Measurements from ENCODE around the gene TACSTD2. TPM values are rescaled to one million over a fixed set of nuclear protein-coding genes. Genes with fewer than 3 reads are reported as not detected.

Gene TACSTD2
- total RNA-seq, 1 experiment from 2014 or later: 1.2 TPM

DNA sequence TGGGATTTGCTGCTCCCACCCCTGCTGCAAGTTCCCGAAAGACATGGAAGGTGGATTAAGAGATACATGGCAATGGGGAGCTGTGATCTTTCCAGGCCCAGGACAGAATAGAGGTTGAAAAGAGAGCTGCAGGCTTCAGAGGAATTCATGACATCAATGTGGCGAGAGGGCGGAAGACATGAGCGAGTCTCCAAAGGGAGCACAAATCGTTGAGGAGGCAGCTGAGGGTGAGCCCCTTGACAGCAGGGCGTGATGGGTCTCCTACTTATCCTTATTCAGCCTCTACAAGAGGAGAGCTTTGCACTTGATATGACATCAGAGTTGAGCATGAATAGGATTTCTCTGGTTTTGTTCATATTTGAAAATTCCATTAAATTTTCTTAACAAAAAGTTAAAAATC is 45.5 kb upstream of the TACSTD2 start:
- no peak overlapping the region for H3K27ac Mint-ChIP-seq
- peaks cover 23 to 31% of the 10 kb centered on the region in 2 experiments for H3K4me1 Mint-ChIP-seq
- H2BK15ac ChIP-seq (ENCODE audit: low read depth, low read length): no peak overlapping the region

More for the DNA sequence above, 45.5 kb upstream of the TACSTD2 start:
- Histone ChIP-seq H4K91ac (ENCODE audit: insufficient read length, low read depth, low read length) (no peak overlapping the region), H4K5ac (ENCODE audit: insufficient read length, low read depth, low read length) (no peak overlapping the region), H3K27me3 (ENCODE audit: insufficient read depth, low read length) (no peaks in the 10 kb centered on the region), H3K9ac (ENCODE audit: extremely low read depth, insufficient read length, low read length) (no peak overlapping the region), H3K79me1 (ENCODE audit: insufficient read depth, low read depth, low read length, poor library complexity, severe bottlenecking) (no peaks in the 10 kb centered on the region), H2BK12ac (ENCODE audit: insufficient read length, low read depth, low read length) (no peak overlapping the region), H3K23ac (ENCODE audit: insufficient read length, low read depth, low read length) (no peak overlapping the region), H2BK120ac (ENCODE audit: low read depth, low read length, poor library complexity, severe bottlenecking) (no peak overlapping the region), H3K9me3 (ENCODE audit: control insufficient read depth, low read depth, low read length) (no peaks in the 10 kb centered on the region), H3K23me2 (ENCODE audit: insufficient read length, low read depth, low read length, poor library complexity, severe bottlenecking) (no peaks in the 10 kb centered on the region), H2AFZ (ENCODE audit: low read length) (no peak overlapping the region), H3K27ac (ENCODE audit: insufficient read length, low read depth, low read length) (no peak overlapping the region), H3K4me2 (ENCODE audit: insufficient read depth, insufficient read length, low read length) (no peak overlapping the region), H3T11ph (ENCODE audit: low read length) (no peak overlapping the region), H3K4ac (ENCODE audit: low read depth, low read length) (no peak overlapping the region), H2BK5ac (ENCODE audit: insufficient read length, low read length) (no peak overlapping the region), H4K8ac (replicated peaks; ENCODE audit: insufficient read length, low read depth, low read length) (no peak overlapping the region), H3K56ac (ENCODE audit: insufficient read length, low read depth, low read length) (no peak overlapping the region), H2AK5ac (ENCODE audit: insufficient read length, low read length) (no peak overlapping the region), H3K79me2 (ENCODE audit: insufficient read depth, low read length) (no peaks in the 10 kb centered on the region), H4K20me1 (ENCODE audit: control insufficient read depth, insufficient read depth, insufficient read length) (no peaks in the 10 kb centered on the region), H3K4me1 (ENCODE audit: insufficient read depth, low read length) (peaks cover 6% of the 10 kb centered on the region; the same call in 1 of the 2 replicates), H3K14ac (ENCODE audit: insufficient read depth, low read length) (no peak overlapping the region), H2BK20ac (ENCODE audit: low read depth, low read length, poor library complexity, severe bottlenecking) (no peak overlapping the region), H3K18ac (ENCODE audit: insufficient read length, low read depth, low read length) (no peak overlapping the region)
- peaks cover 2 to 5% of the 10 kb centered on the region in 2 experiments; a peak in 3 of 5 replicates for H3K9me3 Mint-ChIP-seq
- no peaks in the 10 kb centered on the region for H3K27me3 Mint-ChIP-seq (ENCODE audit: low read depth)
- H3K36me3 Mint-ChIP-seq (ENCODE audit: insufficient read depth in 1 of 3, low read depth in 3 of 3): peaks cover 0 to 6% (median 3%) of the 10 kb centered on the region in 3 experiments; a peak in 3 of 7 replicates
- no peak overlapping the region for H3K4me3 Mint-ChIP-seq
- no CpG with 5 or more reads among the region's 6 CpGs for WGBS (ENCODE audit: extremely low coverage, insufficient read length, low lambda C conversion rate)
- TF ChIP-seq, protein P1, sequence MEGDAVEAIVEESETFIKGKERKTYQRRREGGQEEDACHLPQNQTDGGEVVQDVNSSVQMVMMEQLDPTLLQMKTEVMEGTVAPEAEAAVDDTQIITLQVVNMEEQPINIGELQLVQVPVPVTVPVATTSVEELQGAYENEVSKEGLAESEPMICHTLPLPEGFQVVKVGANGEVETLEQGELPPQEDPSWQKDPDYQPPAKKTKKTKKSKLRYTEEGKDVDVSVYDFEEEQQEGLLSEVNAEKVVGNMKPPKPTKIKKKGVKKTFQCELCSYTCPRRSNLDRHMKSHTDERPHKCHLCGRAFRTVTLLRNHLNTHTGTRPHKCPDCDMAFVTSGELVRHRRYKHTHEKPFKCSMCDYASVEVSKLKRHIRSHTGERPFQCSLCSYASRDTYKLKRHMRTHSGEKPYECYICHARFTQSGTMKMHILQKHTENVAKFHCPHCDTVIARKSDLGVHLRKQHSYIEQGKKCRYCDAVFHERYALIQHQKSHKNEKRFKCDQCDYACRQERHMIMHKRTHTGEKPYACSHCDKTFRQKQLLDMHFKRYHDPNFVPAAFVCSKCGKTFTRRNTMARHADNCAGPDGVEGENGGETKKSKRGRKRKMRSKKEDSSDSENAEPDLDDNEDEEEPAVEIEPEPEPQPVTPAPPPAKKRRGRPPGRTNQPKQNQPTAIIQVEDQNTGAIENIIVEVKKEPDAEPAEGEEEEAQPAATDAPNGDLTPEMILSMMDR (conservative IDR thresholded peaks at IDR 0.05): no peak
- DNase-seq: no peak
